GM23338 (cell line): ENCODE measurements around the gene SERGEF.

Source experiments
- CREB1 ChIP-seq: fragments of 250-450 bp; sonication (Bioruptor Pico); IDR thresholded peaks from 2 replicates; pipeline ENCODE4 v1.5.0; 2020; ENCODE audit warnings: low read depth, mild to moderate bottlenecking, moderate library complexity
- EZH2 ChIP-seq: fragments of 200-600 bp; sonication (generic); IDR thresholded peaks from one replicate; pipeline ENCODE4 v1.8.0; 2017; ENCODE audit warnings: antibody characterized with exemption, mild to moderate bottlenecking, low read depth; ENCODE audit not compliant: unreplicated experiment
- JUNB ChIP-seq: IDR thresholded peaks from one replicate; pipeline ENCODE4 v1.6.1; 2016; ENCODE audit warnings: antibody characterized with exemption; ENCODE audit not compliant: unreplicated experiment
- POLR2AphosphoS5 ChIP-seq: IDR thresholded peaks from 2 replicates; pipeline ENCODE4 v1.6.1; 2016; ENCODE audit warnings: antibody characterized with exemption, low read depth
- REST ChIP-seq: IDR thresholded peaks from one replicate; pipeline ENCODE4 v1.6.1; 2018; ENCODE audit warnings: antibody characterized with exemption; ENCODE audit not compliant: unreplicated experiment
- ZNF114 ChIP-seq: fragments of 250-450 bp; sonication (Bioruptor Pico); IDR thresholded peaks from 2 replicates; pipeline ENCODE4 v1.5.0; 2020; ENCODE audit warnings: mild to moderate bottlenecking, moderate library complexity
- ZNF331 ChIP-seq: fragments of 250-450 bp; sonication (Bioruptor Pico); IDR thresholded peaks from 2 replicates; pipeline ENCODE4 v1.5.0; 2020; ENCODE audit warnings: low read depth, mild to moderate bottlenecking, moderate library complexity
- TF ChIP-seq, protein P1 (sequence below), 2 experiments: fragments of 200-600 bp in 1 of 2; sonication (generic) in 1 of 2; conservative IDR thresholded peaks; 2 replicates each; pipeline versions ENCODE4 v1.5.1 to v1.6.1; 2016 to 2017; ENCODE audit warnings: antibody characterized with exemption in 2 of 2, low read depth in 2 of 2, mild to moderate bottlenecking in 2 of 2, moderate library complexity in 1 of 2

- TF ChIP-seq, protein P1, sequence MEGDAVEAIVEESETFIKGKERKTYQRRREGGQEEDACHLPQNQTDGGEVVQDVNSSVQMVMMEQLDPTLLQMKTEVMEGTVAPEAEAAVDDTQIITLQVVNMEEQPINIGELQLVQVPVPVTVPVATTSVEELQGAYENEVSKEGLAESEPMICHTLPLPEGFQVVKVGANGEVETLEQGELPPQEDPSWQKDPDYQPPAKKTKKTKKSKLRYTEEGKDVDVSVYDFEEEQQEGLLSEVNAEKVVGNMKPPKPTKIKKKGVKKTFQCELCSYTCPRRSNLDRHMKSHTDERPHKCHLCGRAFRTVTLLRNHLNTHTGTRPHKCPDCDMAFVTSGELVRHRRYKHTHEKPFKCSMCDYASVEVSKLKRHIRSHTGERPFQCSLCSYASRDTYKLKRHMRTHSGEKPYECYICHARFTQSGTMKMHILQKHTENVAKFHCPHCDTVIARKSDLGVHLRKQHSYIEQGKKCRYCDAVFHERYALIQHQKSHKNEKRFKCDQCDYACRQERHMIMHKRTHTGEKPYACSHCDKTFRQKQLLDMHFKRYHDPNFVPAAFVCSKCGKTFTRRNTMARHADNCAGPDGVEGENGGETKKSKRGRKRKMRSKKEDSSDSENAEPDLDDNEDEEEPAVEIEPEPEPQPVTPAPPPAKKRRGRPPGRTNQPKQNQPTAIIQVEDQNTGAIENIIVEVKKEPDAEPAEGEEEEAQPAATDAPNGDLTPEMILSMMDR (conservative IDR thresholded peaks at IDR 0.05; ENCODE audit: low read depth in 2 of 2) = no peak
- no peak for TF ChIP-seq POLR2AphosphoS5
- no peak for TF ChIP-seq JUNB
- no peak for TF ChIP-seq ZNF114 (CRISPR knock-in tag)
- no peak for TF ChIP-seq CREB1 (CRISPR knock-in tag)
- no peak for TF ChIP-seq EZH2
- TF ChIP-seq REST = no peak
- TF ChIP-seq ZNF331 (CRISPR knock-in tag) = no peak
Observed at GRCh38 chr11:17898782-17899181, 114.1 kb downstream of the SERGEF start.
